HT-29 (cell line): ENCODE results near the gene MYH16. TPM values are rescaled to one million over a fixed set of nuclear protein-coding genes. Genes with fewer than 3 reads are reported as not detected.
A peak's percentile ranks its signal among the peaks of the same experiment; 100 is the strongest.
"Not testable (repeated sequence)": the region's sequence is repeated elsewhere in the genome, so short reads cannot be mapped to it uniquely, and the experiment has no call there.

Experiments
- DNase-seq: peaks from one replicate; pipeline ENCODE4 v3.0.0-alpha.2; 2015; ENCODE audit warnings: low spot score
- total RNA-seq: library from RNA; depleted of rRNA; stranded (reverse); fragments of >200 nt; shearing (Covaris generic); gene quantifications from 2 replicates; pipeline ENCODE4 v1.2.3, GENCODE V29; 2014

The MYH16 gene
- total RNA-seq, 1 experiment from 2014 or later: not detected

DNA sequence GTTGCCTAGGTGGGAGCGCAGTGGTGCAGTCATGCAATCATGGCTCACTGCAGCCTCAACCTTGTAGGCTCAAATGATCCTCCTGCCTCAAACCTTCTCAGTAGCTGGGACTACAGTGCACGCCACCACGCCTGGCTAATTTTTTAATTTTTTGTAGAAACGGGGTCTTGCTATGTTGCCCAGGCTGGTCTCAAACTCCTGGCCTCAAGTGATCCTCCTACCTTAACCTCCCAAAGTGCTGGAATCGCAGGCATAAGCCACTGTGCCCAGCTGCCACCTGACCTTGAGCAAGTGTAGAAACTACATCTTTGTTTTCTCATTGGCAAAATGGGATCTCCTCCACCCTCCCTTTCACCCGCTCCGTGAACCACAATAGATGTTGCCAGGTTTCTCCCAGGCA, 15.0 kb upstream of the MYH16 start:
- DNase-seq: no peak

DNA sequence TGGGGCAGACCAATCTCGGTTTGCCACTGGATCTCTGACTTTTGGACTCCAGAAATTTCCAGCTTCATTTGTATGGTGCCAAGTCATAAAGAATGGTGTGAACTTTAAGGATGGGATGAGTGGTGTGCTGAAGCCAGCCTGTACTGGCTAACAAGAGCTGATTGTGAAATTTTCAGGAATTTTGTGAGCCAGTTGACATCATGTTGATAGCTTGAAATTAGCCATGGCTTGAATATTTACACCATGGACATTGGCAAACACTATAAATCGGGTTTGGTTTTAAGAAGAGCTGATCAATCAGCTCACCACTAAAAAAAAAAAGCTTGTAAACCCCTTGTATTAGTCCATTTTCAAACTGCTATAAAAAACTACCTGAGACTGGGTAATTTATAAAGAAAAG, 14.1 kb upstream of the MYH16 start:
- DNase-seq: no peak

DNA sequence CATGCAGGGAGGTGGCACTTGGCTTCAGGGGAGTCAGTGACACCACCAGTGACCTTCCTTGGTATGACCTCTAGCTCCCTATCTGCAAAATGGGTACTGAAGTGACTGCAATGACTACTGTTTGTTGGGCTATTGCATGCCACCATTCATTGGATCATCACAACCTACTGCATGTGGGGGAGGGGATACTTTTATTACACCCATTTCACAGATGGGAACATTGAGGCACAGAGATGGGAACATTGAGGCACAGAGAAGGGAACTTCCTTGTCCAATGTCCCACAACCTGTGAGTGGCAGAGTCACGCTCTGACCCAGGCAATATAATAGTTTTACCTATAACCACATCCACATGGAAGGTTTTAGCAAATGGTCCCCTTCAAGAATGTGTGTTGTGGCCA, 12.2 kb upstream of the MYH16 start:
- no peak for DNase-seq

DNA sequence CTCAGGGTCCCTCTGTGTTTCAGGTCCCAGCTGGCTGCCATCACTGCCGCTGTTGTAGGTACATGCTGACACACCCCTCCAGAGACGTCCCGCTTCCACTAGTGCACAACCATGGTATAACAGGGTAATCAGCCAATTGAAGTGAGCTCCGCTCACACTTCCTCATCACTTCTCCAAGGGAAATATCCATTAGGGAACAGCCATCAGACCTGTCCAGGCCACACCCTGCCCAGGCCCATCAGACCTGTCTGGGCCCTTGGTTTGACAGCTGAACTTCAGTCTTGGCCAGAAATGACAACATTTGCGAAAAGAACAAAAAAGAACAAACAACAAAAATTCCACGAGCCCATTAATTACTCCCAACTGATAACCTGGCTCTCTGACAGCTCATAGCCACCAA, 11.0 kb upstream of the MYH16 start:
- DNase-seq: no peak

DNA sequence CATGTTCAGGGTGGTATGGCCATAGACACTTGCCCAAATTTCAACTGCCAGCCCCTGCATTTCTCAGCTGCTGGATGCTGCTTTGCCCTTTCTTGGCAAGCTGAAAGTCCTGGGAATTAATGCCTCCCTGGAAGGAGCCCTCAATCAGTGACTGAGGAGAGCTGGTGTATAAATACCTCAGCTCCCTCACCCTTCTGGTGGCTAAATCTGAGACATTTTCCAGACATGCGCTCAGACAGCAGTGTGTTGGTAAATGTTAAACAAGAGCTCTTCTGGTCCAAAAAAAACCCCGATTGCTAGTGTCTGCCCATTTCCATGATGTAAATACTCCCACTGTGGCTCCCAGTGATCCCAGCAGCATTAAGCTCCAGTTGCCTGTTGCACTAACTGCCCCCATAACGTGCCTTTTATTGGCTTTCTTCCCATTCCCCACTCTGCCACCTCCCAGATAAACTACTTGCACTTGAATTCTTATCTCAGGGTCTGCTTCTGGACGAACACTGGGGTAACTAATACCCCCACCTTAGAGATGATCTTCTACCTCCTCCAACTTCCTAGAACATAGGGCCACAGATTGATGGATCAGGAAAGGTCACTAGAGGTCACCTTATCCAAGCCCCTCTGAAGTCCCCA, 6.7 kb upstream of the MYH16 start:
- no peak for DNase-seq

DNA sequence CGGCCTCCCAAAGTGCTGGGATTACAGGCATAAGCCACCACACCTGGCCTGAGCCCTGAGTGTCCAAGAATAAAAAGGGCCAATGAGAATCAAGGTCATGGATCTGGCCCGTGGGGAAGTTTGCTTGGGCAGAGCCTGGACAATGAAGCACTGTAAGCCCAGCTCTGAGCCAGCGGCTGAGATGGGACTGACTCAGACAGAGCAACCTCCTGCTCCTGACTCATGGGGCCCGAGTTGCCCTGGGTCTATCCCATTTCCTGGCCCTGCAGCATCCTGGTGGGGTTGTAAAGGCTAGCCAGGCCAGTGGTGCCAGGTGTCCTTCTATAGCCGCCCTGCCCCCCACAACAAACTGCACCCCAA, 5.2 kb upstream of the MYH16 start:
- peak; percentile 87 for DNase-seq

DNA sequence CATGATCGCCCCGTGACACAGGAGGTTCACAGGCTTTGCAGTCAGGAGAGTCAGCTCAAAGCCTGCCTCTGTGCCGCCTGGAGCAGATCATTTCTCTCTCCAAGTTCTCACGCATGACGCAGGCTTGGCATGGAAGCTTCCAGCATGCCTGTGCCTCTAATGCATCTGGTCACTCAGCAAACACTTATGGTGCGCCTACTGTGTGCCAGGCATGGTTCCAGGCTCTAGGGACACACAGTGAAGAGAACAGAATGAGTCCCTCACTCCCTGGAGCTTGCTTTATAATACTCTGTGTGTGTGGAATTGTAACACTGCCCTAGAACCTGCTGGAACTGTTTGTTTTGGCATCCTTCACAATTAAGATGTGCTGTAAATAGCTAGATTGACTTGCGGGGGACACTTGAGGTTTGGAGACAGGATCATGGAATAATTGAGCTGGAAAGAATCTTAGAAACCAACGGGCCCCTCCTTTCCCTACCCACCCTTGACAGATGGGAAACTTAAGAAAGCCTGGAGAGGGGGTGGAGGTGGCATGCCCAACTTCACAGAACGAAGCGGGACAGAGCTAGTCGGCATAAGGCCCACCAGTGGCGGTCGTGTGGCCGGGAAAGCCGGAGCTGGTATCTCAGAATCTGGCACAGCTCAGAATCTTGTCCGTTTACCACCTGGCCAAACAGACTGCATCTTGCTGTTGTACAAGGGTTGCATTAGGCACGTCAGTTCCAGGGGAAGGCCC, 4.6 kb upstream of the MYH16 start:
- DNase-seq: no peak

DNA sequence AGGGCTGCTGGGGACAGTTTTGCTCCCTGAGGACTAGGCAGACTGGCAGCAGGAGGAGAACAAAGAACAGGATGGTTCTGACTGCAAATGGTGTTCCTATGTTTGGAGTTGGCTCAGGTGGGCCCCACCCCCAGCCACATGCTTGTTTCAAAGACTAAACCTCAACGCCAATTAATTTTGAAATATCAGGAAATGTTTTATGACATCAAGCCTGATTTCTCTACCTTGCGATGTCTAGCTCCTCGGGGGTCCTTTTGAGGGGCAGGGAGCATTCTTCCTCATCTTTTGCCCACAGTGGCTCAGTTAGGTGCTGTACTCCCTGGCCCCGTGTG, 4.1 kb upstream of the MYH16 start:
- no peak for DNase-seq

DNA sequence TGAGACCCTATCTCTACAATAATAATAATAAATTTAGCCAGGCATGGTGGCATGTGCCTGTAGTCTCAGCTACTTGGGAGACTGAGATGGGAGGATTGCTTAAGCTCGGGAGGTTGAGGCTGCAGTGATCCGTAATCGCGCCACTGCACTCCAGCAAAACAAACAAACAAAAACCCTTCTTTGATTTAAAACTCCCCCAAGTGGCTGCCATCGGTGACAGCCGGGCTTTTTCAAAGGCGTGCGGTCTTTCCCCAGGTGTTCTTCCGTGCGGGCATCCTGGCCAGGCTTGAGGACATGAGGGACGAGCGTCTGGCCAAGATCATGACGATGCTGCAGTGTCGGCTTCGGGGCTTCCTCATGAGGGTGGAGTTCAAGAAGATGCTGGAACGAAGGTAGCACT, 1.9 kb upstream of the MYH16 start:
- peak; percentile 73 for DNase-seq

DNA sequence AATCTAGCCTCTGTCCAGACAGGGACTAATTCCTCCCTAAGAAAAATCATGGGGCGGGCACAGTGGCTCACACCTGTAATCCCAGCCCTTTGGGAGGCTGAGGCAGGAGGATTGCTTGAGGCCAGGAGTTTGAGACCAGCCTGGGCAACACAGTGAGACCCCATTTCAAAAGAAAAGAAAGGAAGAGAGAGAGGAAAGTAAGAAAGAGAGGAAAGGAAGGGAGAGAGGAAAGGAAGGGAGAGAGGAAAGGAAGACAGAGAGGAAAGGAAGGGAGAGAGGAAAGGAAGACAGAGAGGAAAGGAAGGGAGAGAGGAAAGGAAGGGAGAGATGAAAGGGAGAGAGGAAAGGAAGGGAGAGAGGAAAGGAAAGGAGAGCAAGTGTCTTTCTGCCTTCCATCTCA, 922 bp downstream of the MYH16 start:
- not testable (repeated sequence) for DNase-seq

DNA sequence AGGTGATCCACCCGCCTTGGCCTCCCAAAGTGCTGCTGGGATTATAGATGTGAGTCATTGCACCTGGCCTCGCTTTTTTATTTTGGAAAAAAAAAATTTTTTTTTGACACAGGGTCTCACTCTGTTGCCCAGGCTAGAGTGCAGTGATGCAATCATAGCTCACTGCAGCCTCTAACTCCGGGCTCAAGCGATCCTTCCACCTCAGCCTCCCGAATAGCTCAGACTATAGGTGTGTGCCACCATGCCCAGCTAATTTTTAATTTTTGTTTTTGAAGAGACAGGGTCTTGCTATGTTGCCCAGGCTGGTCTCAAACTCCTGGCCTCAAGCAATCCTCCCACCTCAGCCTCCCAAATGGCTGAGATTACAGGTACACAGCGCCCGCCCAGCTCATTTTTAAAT, 2.3 kb downstream of the MYH16 start:
- not testable (repeated sequence) for DNase-seq

DNA sequence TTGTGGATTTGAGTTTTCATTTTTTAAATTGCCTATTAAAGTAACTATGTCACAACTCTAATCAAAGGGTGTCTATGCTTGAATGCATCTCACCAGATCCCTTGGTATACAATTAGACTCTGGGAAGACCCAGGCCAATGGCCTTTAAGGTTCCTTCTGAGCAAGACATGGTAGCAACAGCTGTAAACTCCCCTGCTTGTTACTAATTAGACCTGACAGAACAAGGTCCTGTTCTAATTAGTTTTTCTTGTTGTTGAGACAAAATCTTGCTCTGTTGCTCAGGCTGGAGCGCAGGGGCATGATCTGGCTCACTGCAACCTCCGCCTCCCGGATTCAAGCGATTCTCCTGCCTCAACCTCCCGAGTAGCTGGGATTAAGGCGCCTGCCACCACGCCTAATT, 2.9 kb downstream of the MYH16 start:
- DNase-seq: no peak

DNA sequence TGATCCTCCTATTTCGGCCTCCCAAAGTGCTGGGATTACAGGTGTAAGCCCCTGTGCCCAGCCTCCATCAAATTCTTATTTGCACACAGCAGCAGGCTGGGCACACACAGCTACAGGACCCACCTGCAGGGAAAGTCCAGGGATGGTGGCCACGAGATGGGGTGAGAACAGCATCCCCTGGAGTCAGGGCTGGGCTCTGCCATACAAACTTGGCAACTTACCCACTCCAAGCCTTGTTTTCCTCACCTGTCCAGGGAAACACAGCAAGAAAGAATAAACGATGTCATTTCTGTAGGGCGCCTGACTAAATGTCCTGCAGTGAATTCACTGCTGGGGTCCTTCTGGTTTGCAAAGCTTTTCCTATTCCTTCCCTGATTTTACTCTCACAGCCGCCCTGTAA, 5.5 kb downstream of the MYH16 start:
- no peak for DNase-seq

DNA sequence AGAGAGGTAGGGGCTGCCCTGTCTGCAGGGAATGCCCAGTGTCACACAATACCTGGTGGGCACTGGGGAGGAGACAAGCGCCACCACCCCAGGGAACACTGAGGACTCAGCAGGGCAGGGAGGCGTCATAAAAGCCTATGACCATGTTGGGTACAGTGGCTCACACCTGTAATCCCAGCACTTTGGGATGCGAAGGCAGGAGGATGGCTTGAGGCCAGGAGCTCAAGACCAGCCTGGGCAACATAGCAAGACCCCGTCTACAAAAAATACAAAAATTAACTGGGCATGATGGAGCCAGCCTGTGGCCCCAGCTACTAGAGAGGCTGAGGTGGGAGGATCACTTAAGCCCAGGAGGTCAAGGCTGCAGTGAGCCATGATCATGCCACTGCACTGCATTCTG, 11.5 kb downstream of the MYH16 start:
- not testable (repeated sequence) for DNase-seq

DNA sequence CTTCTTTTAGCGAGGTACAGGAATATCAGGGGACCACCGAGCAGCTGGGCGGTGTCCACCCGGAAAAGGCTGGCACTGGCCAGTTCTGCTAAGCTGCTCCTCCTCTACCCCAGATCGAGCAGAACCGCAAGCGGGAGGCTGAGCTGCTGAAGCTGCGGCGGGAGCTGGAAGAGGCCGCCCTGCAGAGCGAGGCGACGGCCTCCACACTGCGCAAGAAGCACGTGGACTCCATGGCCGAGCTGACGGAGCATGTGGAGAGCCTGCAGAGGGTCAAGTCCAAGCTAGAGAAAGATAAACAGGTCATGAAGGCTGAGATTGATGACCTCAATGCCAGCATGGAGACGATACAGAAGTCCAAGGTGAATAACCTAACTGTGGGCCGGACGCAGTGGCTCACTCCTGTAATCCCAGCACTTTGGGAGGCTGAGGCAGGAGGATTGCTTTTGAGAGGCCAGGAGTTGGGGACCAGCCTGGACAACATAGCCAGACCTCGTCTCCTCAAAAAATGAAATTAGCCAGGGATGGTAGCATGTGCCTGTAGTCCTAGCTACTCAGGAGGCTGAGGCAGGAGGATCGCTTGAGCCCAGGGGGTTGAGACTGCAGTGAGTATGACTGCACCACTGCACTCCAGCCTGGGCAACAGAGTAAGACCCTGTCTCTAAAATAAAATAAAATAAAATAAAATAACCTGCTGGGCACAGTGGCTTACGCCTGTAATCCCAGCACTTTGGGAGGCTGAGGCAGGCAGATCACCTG, 15.3 kb downstream of the MYH16 start:
- DNase-seq: no peak

DNA sequence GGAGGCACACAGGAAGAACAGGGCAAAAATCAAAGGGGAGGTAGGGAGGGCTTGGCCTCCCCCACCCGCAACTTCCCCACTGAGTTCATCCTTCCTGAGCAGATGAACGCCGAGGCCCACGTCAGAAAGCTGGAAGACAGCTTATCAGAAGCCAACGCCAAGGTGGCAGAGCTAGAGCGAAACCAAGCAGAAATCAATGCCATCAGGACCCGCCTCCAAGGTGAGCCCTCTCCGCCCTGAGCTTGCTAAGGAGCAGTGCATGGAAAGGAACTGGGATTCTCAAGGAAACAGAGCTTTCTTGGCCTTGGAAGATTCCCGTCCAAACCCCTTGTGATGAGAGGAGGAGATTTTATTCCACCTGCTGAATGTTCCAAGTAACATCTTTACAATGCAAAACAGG, 16.5 kb downstream of the MYH16 start:
- no peak for DNase-seq

DNA sequence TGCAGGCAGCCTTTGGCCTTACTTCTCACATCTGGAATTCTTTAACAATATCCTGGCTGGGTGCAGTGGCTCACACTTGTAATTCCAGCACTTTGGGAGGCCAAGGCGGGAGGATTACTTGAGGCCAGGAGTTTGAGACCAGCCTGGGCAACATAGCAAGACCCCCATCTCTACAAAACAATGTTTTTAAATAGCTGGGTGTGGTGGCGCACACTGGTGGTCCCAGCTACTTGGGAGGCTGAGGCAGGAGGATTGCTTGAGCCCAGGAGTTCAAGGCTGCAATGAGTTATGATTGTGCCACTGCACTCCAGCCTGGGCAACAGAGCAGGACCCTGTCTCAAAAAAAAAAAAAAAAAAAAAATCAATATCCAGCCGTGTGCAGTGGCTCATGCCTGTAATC, 17.5 kb downstream of the MYH16 start:
- DNase-seq: not testable (repeated sequence)

DNA sequence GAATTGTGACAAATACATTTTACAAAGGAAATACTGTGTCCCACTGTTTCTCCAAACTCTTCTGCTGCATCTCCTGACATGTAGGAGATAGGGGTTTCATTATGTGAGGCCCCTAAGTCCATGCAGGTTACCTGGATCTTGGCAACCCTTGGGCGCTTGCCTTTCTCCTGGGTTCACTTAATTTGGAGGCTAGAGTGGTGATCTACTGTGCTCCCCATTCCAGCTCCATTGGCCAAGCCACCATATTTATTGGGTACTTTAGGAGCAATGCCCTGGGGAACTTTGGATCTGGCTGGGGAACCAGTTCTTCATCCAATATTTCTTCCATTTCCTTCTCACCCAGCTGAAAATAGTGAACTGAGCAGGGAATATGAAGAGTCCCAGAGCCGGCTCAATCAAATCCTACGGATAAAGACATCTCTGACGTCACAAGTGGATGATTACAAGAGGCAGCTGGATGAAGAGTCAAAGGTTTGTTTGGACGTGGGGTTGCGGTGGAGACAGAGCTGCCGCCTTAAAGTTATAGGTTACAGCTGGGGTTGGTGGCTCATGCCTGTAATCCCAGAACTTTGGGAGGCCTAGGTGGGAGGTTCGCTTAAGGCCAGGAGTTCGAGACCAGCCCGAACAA, 18.5 kb downstream of the MYH16 start:
- no peak for DNase-seq

DNA sequence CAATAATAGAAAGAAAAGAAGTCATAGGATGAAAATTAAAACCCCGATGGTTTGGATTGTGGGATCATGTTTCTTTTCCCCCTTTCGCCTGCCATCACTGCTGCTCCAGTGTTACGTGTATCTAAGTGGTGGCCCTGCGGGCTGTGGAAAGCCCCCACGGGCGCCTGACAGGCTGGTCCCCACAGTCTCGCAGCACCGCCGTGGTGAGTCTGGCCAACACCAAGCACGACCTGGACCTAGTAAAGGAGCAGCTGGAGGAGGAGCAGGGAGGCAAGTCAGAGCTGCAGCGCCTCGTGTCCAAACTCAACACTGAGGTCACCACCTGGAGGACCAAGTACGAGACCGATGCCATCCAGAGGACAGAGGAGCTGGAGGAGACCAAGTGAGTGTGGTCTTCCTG, 19.5 kb downstream of the MYH16 start:
- no peak for DNase-seq

DNA sequence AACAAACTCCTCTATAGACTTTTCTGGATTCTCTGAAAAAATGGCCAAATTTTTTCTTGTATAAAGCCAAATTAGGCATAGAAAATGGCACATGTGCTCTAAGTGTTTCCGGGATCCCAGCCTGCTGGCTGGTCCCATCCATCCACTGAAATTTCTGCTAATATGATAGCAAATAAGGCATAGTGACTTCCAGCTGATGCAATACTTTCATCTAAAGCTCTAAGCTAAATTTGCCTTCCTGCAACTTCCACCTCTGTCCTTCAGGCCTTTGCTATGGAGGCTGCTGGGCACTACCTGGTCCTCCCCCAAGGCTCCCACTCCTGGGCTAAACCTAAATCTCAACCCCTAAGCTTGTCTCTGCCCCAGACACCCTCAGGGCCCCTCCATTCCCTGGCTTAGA, 20.5 kb downstream of the MYH16 start:
- DNase-seq: no peak

DNA sequence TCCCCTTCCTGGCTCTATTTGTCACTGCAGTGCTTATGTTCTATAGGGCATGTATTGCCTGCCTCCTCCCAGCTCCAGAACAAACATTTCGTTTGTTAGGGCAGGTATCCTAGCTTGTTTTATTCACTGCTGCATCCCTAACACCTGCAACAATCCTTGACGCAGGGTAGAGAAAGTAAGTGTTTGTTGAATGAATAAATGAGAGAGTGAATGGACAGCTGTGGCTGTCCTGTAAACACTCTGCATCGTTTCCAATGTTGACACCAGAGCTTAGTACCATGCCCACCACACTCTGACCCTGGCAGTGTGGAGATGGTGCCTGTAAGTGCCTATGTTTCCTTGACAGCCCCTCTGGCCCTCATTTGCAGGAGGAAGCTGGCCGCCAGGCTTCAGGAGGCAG, 21.0 kb downstream of the MYH16 start:
- DNase-seq: no peak

DNA sequence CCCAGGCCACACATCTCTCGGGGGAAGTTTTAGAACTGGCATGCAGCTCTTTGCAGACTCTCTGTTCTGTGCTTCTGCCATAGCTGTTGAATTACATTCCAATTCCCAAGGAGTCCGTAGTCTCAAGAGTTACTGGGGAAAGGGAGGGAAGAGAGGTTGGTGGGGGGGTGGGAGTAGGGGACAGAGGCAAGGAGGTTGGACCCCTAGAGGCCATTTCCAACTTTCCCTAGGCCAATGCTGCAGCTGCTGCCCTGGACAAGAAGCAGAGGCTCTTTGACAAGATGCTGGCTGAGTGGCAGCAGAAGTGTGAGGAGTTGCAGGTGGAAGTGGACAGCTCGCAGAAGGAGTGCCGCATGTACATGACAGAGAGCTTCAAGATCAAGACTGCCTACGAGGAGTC, 23.8 kb downstream of the MYH16 start:
- DNase-seq: no peak

DNA sequence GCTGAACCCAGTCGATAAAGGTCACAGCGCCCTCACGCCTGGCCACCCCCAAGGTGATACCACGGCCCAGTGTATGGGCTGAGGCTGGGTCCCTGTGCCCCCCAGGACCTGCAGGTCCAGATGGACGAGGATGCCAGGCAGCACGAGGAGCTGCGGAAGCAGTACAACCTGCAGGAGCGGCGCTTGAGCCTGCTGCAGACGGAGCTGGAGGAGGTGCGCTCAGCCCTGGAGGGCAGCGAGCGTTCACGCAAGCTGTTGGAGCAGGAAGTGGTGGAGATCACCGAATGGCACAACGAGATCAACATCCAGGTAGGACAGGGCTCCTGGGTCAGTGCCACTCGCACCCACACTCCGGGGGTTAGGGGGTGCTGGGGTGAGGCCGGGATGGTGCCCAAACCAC, 28.9 kb downstream of the MYH16 start:
- no peak for DNase-seq
